GM23248 (cell line): ENCODE measurements around the gene ZMIZ1.

ENCODE experiments used
- EZH2 ChIP-seq: fragments of 200-600 bp; sonication (generic); IDR thresholded peaks from 2 replicates; pipeline ENCODE4 v1.6.1; 2018; ENCODE audit warnings: antibody characterized with exemption, mild to moderate bottlenecking; ENCODE audit not compliant: insufficient read depth, poor library complexity, severe bottlenecking
- EZH2phosphoT487 ChIP-seq: fragments of 200-600 bp; sonication (generic); IDR thresholded peaks from 2 replicates; pipeline ENCODE4 v1.6.1; 2018; ENCODE audit warnings: antibody characterized with exemption, moderate library complexity, mild to moderate bottlenecking, low read depth; ENCODE audit not compliant: insufficient read depth

DNA sequence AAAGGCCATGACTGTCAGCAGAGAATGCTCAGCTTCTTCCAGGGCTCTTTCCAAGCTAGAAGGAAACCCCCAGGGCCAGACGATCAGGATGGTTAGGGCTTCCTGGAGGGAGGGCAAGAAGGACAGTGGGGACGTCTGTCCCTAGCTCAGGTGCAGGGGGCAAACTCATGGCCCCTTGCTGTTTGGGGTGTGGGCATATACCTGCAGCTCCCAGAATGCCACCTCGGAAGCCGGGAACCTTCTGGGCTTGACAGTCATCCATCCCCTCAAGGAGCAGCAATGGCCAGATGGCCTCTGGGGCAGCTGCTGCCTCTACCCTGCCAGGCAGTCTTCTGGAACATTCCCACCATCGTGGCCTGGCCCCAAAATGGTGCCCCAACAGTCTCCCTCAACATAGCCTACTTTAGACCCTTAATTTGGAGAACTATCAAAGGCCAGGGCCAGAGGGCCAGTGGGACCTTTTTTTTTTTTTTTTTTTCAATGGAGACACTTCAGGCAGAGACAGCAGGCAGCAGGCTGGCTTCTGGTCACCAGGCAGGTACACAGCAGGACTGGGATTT, 40.2 kb upstream of the ZMIZ1 start:
- TF ChIP-seq EZH2 (no peak), EZH2phosphoT487 (no peak)
